Measurements from ENCODE around the gene TRMT11. TPM values are rescaled to one million over a fixed set of nuclear protein-coding genes. Genes with fewer than 3 reads are reported as not detected.

TRMT11 gene
- total RNA-seq, 1 experiment from 2014 or later: 24.2 TPM

- POLR2A ChIA-PET (ENCODE audit: unreplicated experiment): interaction anchor here (0.6 kb wide), 1 partner anchor 162 kb away, joined by 3 read pairs; no protein-coding TSS in a partner anchor
Measured at GRCh38 chr6:125962900-125963497, 23.3 kb upstream of the TRMT11 start.

DNA sequence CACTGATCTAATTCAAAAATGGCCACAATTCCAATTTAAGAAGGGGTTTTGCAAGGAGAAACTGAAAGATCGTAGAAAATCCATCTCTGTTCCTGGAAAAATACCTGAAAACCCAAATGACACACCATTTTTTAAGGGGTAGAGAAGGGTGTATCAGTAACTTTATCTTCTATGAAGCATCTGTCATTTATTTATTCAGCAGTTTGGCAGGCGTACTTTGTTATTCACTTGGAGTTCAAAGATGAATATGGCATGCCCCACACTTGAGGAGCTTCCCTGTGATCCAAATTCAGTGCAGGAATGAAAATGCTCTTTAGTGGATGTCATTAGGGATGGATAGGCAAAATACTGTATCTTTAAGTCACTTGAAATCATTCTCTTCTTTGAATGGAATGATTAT lies 22.5 kb upstream of the TRMT11 start:
- H3K9me3 ChIP-seq (ENCODE audit: insufficient read depth, low read depth): no peaks in the 10 kb centered on the region
- POLR2A ChIA-PET (ENCODE audit: unreplicated experiment): no interaction called here
- H3K79me2 ChIP-seq (ENCODE audit: low read depth): peaks cover 19% of the 10 kb centered on the region
- no peaks in the 10 kb centered on the region for H3F3A ChIP-seq (ENCODE audit: insufficient read depth, low read depth)
- BruUV-seq (replicated peaks): no TSS peak
- no peak for DNase-seq
- no peaks in the 10 kb centered on the region for H4K20me1 ChIP-seq (ENCODE audit: insufficient read depth)
- intact Hi-C loops (cut with micrococcal nuclease; ENCODE audit: unreplicated experiment): no loop called here
- no peaks in the 10 kb centered on the region for H3K4me1 ChIP-seq (replicated peaks; ENCODE audit: insufficient read depth)
- no peak overlapping the region for H3K4me3 ChIP-seq
- H2AFZ ChIP-seq: no peak overlapping the region
- no peaks in the 10 kb centered on the region for H3K9me2 ChIP-seq (ENCODE audit: insufficient read depth)
- no peak overlapping the region for H3K4me2 ChIP-seq
- H3K36me3 ChIP-seq (ENCODE audit: low read depth): 0 out of 2 replicates have a peak, but pooled peaks cover 12% of the 10 kb centered on the region
- no peak overlapping the region for H3K27ac ChIP-seq
- CTCF ChIA-PET: no interaction called here
- no peaks in the 10 kb centered on the region for H3K27me3 ChIP-seq (ENCODE audit: insufficient read depth, low read depth)
- no peak for TF ChIP-seq CTCF (conservative IDR thresholded peaks at IDR 0.05)
- no peak for TF ChIP-seq EZH2 (IDR thresholded peaks at IDR 0.05; ENCODE audit: low read depth)

More at GRCh38 chr6:125962900-125963497, 23.3 kb upstream of the TRMT11 start:
- Histone ChIP-seq H3F3A (ENCODE audit: insufficient read depth, low read depth) (no peaks in the 10 kb centered on the region), H4K20me1 (ENCODE audit: insufficient read depth) (no peaks in the 10 kb centered on the region), H3K27me3 (ENCODE audit: insufficient read depth, low read depth) (no peaks in the 10 kb centered on the region), H3K4me1 (replicated peaks; ENCODE audit: insufficient read depth) (peaks cover 7% of the 10 kb centered on the region), H3K36me3 (ENCODE audit: low read depth) (0 out of 2 replicates have a peak, but pooled peaks cover 9% of the 10 kb centered on the region), H2AFZ (no peak overlapping the region), H3K4me3 (no peak overlapping the region), H3K27ac (no peak overlapping the region), H3K9me2 (ENCODE audit: insufficient read depth) (no peaks in the 10 kb centered on the region), H3K4me2 (no peak overlapping the region), H3K9me3 (ENCODE audit: insufficient read depth, low read depth) (no peaks in the 10 kb centered on the region), H3K79me2 (ENCODE audit: low read depth) (peaks cover 28% of the 10 kb centered on the region)
- TF ChIP-seq CTCF (conservative IDR thresholded peaks at IDR 0.05) (no peak), EZH2 (IDR thresholded peaks at IDR 0.05; ENCODE audit: low read depth) (no peak)
- no TSS peak for BruUV-seq (replicated peaks)
- peak in 1 of 2 experiments; percentile 11 for DNase-seq
- CTCF ChIA-PET: interaction anchor here (0.6 to 0.7 kb wide), 3 partner anchors 11 to 682 kb away, joined by 3 to 6 read pairs (median 4); no protein-coding TSS in a partner anchor
- intact Hi-C loops (cut with micrococcal nuclease; ENCODE audit: unreplicated experiment): no loop called here

GRCh38 chr6:125966569-125966968 lies 19.8 kb upstream of the TRMT11 start:
- DNase-seq: no peak
- H3K4me3 ChIP-seq: no peak overlapping the region
- no peak overlapping the region for H3K4me2 ChIP-seq
- no peak overlapping the region for H2AFZ ChIP-seq
- no peaks in the 10 kb centered on the region for H3F3A ChIP-seq (ENCODE audit: insufficient read depth, low read depth)
- H4K20me1 ChIP-seq (ENCODE audit: insufficient read depth): no peaks in the 10 kb centered on the region
- ChIA-PET CTCF (no interaction called here), POLR2A (ENCODE audit: unreplicated experiment) (no interaction called here)
- H3K27ac ChIP-seq: no peak overlapping the region
- no peak for TF ChIP-seq CTCF (conservative IDR thresholded peaks at IDR 0.05)
- TF ChIP-seq EZH2 (IDR thresholded peaks at IDR 0.05; ENCODE audit: low read depth): no peak
- 0 out of 2 replicates have a peak, but pooled peaks cover 12% of the 10 kb centered on the region for H3K36me3 ChIP-seq (ENCODE audit: low read depth)
- no TSS peak for BruUV-seq (replicated peaks)
- H3K9me3 ChIP-seq (ENCODE audit: insufficient read depth, low read depth): no peaks in the 10 kb centered on the region
- H3K27me3 ChIP-seq (ENCODE audit: insufficient read depth, low read depth): no peaks in the 10 kb centered on the region
- H3K9me2 ChIP-seq (ENCODE audit: insufficient read depth): no peaks in the 10 kb centered on the region
- H3K4me1 ChIP-seq (replicated peaks; ENCODE audit: insufficient read depth): no peaks in the 10 kb centered on the region
- intact Hi-C loops (cut with micrococcal nuclease; ENCODE audit: unreplicated experiment): no loop called here
- H3K79me2 ChIP-seq (ENCODE audit: low read depth): peaks cover 5% of the 10 kb centered on the region; the same call in 1 of the 2 replicates

All from PC-9 (cell line).